Neural progenitor cell (in vitro differentiated cells): ENCODE measurements around the gene ERICH4. TPM values are rescaled to one million over a fixed set of nuclear protein-coding genes. Genes with fewer than 3 reads are reported as not detected.

Experiments
- DNase-seq: peaks from one replicate; pipeline ENCODE4 v3.0.0-alpha.2; 2016; ENCODE audit warnings: low spot score
- H2AFZ ChIP-seq: fragments of 200-600 bp; sonication (generic); replicated peaks from 2 replicates; pipeline ENCODE4 v1.6.1; 2016; ENCODE audit warnings: antibody characterized with exemption
- H3F3A ChIP-seq: fragments of 200-600 bp; sonication (generic); 2 replicates; pipeline ENCODE4 v1.6.1; 2016; ENCODE audit warnings: antibody characterized with exemption, low read depth
- H3K27ac ChIP-seq: fragments of 200-600 bp; sonication (generic); 2 replicates; pipeline ENCODE4 v1.5.1; 2016; ENCODE audit warnings: mild to moderate bottlenecking
- H3K27me3 ChIP-seq: fragments of 200-600 bp; sonication (generic); 2 replicates; pipeline ENCODE4 v1.6.1; 2016; ENCODE audit warnings: mild to moderate bottlenecking, moderate library complexity
- H3K36me3 ChIP-seq: fragments of 200-600 bp; sonication (generic); 2 replicates; pipeline ENCODE4 v1.5.1; 2016
- H3K4me1 ChIP-seq: fragments of 200-600 bp; sonication (generic); 2 replicates; pipeline ENCODE4 v1.6.1; 2016; ENCODE audit warnings: mixed run types
- H3K4me2 ChIP-seq: fragments of 200-600 bp; sonication (generic); 2 replicates; pipeline ENCODE4 v1.6.1; 2016
- H3K4me3 ChIP-seq: fragments of 200-600 bp; sonication (generic); 2 replicates; pipeline ENCODE4 v1.5.1; 2016
- H3K79me2 ChIP-seq: fragments of 200-600 bp; sonication (generic); 2 replicates; pipeline ENCODE4 v1.6.1; 2016; ENCODE audit warnings: low read depth
- H3K9ac ChIP-seq: fragments of 200-600 bp; sonication (generic); 2 replicates; pipeline ENCODE4 v1.6.1; 2016
- H3K9me3 ChIP-seq: fragments of 200-600 bp; sonication (generic); 2 replicates; pipeline ENCODE4 v1.5.1; 2016; ENCODE audit warnings: low read depth
- H4K20me1 ChIP-seq: fragments of 200-600 bp; sonication (generic); 2 replicates; pipeline ENCODE4 v1.6.1; 2016; ENCODE audit warnings: low read depth
- H3K27ac Mint-ChIP-seq: 3 replicates; pipeline ENCODE4 v1.8.0; 2021; ENCODE audit warnings: mixed read lengths
- H3K27me3 Mint-ChIP-seq: 2 replicates; pipeline ENCODE4 v1.8.0; 2022; ENCODE audit warnings: low read depth, mild to moderate bottlenecking, inconsistent platforms, moderate library complexity, mixed read lengths; ENCODE audit not compliant: insufficient read depth
- H3K36me3 Mint-ChIP-seq: 3 replicates; pipeline ENCODE4 v1.8.0; 2021; ENCODE audit warnings: mixed read lengths
- H3K4me1 Mint-ChIP-seq: 3 replicates; pipeline ENCODE4 v1.8.0; 2021; ENCODE audit warnings: mixed read lengths
- H3K4me3 Mint-ChIP-seq: 3 replicates; pipeline ENCODE4 v1.8.0; 2021; ENCODE audit warnings: mild to moderate bottlenecking, moderate library complexity, mixed read lengths
- H3K9me3 Mint-ChIP-seq: 3 replicates; pipeline ENCODE4 v1.8.0; 2020; ENCODE audit warnings: mixed read lengths
- CTCF ChIP-seq: fragments of 200-600 bp; sonication (generic); IDR thresholded peaks from 2 replicates; pipeline ENCODE4 v1.5.1; 2017; ENCODE audit warnings: antibody characterized with exemption, mild to moderate bottlenecking
- EZH2 ChIP-seq: fragments of 200-600 bp; sonication (generic); IDR thresholded peaks from 2 replicates; pipeline ENCODE4 v1.6.1; 2017; ENCODE audit warnings: antibody characterized with exemption, mild to moderate bottlenecking, moderate library complexity
- EZH2phosphoT487 ChIP-seq: fragments of 200-600 bp; sonication (generic); IDR thresholded peaks from 2 replicates; pipeline ENCODE4 v1.6.1; 2017; ENCODE audit warnings: antibody characterized with exemption
- total RNA-seq: library from RNA; depleted of rRNA; stranded (reverse); fragments of >200 nt; gene quantifications from 2 replicates; pipeline ENCODE4 v1.2.3, GENCODE V29; 2015; ENCODE audit warnings: low replicate concordance

Gene ERICH4
- total RNA-seq, 1 donor from 2014 or later: not detected

GRCh38 chr19:41420101-41420880, 22.7 kb upstream of the ERICH4 start:
- no peak overlapping the region for H3K4me2 ChIP-seq
- H4K20me1 ChIP-seq: no peaks in the 10 kb centered on the region
- H3K79me2 ChIP-seq: no peaks in the 10 kb centered on the region
- Mint-ChIP-seq H3K9me3 (no peaks in the 10 kb centered on the region), H3K27ac (no peak overlapping the region), H3K4me1 (no peaks in the 10 kb centered on the region), H3K27me3 (no peaks in the 10 kb centered on the region), H3K36me3 (peaks cover 3% of the 10 kb centered on the region), H3K4me3 (no peak overlapping the region)
- no peaks in the 10 kb centered on the region for H3K36me3 ChIP-seq
- no peaks in the 10 kb centered on the region for H3K27me3 ChIP-seq
- TF ChIP-seq CTCF (no peak), EZH2 (no peak), EZH2phosphoT487 (no peak)
- no peaks in the 10 kb centered on the region for H3K4me1 ChIP-seq
- H3K9ac ChIP-seq: no peak overlapping the region
- no peak for DNase-seq
- no peaks in the 10 kb centered on the region for H3F3A ChIP-seq
- no peak overlapping the region for H3K4me3 ChIP-seq
- no peak overlapping the region for H3K27ac ChIP-seq
- H2AFZ ChIP-seq: no peak overlapping the region
- H3K9me3 ChIP-seq: no peaks in the 10 kb centered on the region

GRCh38 chr19:41421314-41421713, 21.6 kb upstream of the ERICH4 start:
- Histone ChIP-seq H3K79me2 (no peaks in the 10 kb centered on the region), H4K20me1 (no peaks in the 10 kb centered on the region), H3K4me1 (no peaks in the 10 kb centered on the region), H3K4me2 (no peak overlapping the region), H3K36me3 (no peaks in the 10 kb centered on the region), H2AFZ (no peak overlapping the region), H3K27me3 (no peaks in the 10 kb centered on the region), H3K9ac (no peak overlapping the region), H3F3A (no peaks in the 10 kb centered on the region), H3K4me3 (no peak overlapping the region), H3K27ac (no peak overlapping the region), H3K9me3 (no peaks in the 10 kb centered on the region)
- Mint-ChIP-seq H3K4me1 (no peaks in the 10 kb centered on the region), H3K36me3 (peaks cover 3% of the 10 kb centered on the region), H3K27ac (no peak overlapping the region), H3K27me3 (no peaks in the 10 kb centered on the region), H3K9me3 (no peaks in the 10 kb centered on the region), H3K4me3 (no peak overlapping the region)
- no peak for DNase-seq
- TF ChIP-seq EZH2 (no peak), CTCF (no peak), EZH2phosphoT487 (no peak)

- Mint-ChIP-seq H3K27me3 (no peaks in the 10 kb centered on the region), H3K27ac (no peak overlapping the region), H3K4me1 (peaks cover 6% of the 10 kb centered on the region), H3K9me3 (no peaks in the 10 kb centered on the region), H3K4me3 (no peak overlapping the region), H3K36me3 (peaks cover 3% of the 10 kb centered on the region)
- Histone ChIP-seq H3K9me3 (no peaks in the 10 kb centered on the region), H3K27ac (no peak overlapping the region), H3K27me3 (no peaks in the 10 kb centered on the region), H2AFZ (no peak overlapping the region), H3F3A (no peaks in the 10 kb centered on the region), H3K4me2 (no peak overlapping the region), H3K36me3 (no peaks in the 10 kb centered on the region), H3K79me2 (no peaks in the 10 kb centered on the region), H3K4me3 (no peak overlapping the region), H3K9ac (no peak overlapping the region), H3K4me1 (peaks cover 2% of the 10 kb centered on the region), H4K20me1 (no peaks in the 10 kb centered on the region)
- TF ChIP-seq CTCF: no peak
- no peak for TF ChIP-seq EZH2phosphoT487
- no peak for TF ChIP-seq EZH2
- DNase-seq: no peak
Measured at GRCh38 chr19:41421973-41422372, 21.0 kb upstream of the ERICH4 start.
